ENCODE results near the gene TTC28.

The TTC28 gene

DNA sequence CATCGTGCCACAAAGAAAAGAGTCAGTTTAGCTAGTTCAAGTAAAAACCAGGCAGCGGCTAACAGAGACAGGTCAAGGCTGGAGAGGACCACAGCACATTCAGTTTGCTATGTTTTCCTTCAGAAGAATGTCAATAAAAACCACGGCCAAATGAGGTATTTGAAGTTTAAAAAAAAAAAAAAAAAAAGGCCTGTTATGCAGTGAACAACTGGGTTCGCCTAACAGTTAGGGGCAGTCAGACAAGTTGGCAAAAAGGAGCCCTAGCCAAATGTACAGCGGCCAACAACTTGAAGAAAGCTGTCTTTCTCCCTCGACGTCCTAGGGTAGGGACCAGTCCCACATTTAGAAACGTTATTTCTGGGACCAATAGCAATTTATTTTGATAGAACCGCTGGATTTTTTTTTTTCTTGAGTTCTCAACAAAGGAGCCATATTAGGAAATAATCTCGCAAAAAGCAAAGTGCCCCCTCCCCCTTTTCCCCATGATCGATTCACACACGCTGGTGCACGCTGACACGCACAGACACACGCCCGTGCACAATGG is 237.8 kb downstream of the TTC28 start:
- DNase-seq (ENCODE audit: low read depth), result no peak

DNA sequence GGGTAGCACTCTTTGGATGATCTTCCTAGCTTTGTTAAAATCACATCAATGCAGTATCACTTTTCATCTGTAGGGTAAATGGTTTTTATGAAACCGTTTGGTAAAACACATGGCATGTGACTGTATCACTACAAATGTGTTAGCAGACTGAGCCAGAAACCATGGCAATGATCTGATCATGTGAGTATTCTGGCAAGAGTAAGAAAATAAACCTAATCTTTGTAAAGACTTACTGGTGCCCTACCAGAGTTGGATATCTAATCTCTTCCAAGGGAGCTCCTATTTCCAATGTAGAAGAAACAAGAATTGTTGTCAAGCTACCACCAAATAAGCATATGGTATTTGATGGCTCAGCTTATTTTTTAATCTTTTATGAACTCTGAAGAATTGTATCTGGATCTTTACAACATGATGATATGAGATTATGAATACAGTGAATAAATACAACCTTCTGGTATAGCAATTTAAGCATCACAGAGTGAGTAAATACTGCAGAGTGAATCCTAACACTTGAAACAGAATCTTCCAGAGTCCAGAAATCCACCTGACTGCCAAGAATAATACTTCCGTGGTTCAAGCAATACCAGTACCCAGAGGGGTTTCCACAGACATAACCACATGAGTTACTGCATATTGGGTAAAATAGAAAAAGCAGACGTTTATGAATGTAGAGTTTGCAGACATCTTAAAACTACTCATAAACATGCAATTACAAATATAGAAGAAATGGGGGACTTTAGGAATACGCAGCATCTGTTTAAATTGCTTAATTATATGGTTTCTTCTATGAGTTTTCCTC is 238.8 kb downstream of the TTC28 start:
- no peak for DNase-seq (ENCODE audit: low read depth)

DNA sequence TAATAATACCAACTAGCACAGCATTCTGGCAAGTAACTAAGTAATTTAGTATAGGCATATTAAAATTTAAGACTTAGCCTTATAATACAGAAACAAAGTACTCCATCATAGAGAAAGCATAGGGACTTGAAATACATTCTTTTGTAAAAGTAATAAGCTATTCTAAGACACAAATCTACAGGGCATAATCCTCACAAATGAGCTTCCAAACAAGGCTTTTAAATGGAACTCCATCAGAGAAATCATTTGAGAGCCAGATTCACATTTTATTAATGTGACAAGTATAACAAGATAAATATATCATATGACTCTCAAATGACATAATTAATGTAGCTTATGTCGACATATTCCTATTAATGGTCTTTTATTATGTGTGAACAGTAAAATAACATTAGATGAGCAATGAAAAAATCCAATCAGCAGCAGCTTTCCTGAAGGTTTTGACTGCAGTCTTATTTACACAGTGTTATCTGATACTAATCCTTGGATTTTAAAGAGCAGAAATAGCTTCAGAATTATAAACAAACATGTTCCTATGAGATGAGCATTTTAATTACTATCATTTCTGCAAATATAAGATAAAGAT is 241.4 kb downstream of the TTC28 start:
- DNase-seq (ENCODE audit: low read depth), result no peak

DNA sequence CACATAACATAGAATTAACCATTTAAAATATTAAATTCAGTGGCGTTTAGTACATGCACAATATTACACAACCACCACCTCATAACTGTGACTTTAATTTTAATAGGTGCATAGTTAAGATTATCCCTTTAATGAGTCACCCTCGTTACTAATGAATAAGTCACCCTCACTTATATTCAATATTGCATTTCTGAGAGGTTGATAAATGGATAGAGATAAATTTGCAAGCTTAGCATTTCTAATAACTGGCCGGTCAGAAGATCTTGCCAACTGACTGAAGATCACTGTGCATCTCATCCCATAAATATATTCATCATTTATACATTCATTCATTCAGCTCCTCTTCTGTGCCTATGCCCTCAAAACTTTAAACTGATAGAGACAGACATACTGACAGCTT is 243.7 kb downstream of the TTC28 start:
- DNase-seq (ENCODE audit: low read depth), result no peak

DNA sequence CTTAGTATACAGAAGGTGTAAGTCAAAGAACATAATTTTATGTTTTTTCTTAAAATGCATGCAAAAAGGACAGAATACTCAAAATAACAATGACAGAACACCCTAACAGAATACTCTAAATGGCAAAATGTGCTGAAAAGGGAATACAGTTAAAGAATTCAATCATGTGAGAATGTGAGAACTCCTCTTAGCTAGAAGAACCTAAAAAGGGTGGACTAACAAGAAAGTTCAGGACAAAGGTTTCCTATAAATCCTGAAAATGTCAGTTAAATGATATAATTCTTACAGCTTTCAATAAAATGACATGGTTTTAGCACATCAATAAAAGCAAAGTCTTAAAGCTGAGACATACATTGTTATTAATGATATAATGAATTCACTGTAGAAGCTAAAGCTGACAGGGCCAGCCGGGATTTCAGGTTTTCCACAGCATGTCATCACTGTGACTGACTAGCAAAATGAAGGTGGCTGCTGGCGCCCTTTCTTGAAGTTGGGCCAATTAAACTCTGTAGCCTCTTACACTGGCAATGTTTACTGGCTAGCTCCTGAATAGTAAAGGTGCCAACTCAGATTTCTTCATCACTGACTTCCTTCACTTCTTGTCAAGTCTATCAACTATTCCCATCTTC is 244.4 kb downstream of the TTC28 start:
- DNase-seq (ENCODE audit: low read depth), result no peak

DNA sequence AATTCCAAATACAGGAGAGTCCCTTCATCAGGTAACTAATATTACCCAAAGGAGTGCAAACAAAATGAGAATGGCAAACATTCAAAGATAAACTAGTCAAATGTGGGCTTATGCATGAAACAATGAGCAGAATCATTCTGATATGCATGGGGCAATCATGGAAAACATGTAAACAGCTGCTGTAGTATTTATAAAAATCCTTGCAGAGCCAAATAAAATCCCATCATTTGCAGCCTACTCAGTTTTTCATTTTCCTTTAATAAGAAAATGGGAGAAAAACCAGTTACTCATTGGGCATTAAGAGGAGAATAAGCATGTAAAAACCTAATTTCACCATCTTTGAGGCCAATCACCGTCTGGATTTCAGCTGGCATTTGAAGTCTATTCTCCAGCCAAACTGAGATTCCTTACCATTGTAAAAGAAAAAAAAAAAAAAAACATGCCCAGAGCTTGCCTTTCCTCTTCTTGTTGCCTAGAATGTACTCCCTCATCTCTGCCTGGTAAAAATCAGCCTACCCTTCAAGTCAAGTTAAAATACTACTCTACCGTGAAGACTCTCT is 249.1 kb downstream of the TTC28 start:
- DNase-seq (ENCODE audit: low read depth), result no peak

DNA sequence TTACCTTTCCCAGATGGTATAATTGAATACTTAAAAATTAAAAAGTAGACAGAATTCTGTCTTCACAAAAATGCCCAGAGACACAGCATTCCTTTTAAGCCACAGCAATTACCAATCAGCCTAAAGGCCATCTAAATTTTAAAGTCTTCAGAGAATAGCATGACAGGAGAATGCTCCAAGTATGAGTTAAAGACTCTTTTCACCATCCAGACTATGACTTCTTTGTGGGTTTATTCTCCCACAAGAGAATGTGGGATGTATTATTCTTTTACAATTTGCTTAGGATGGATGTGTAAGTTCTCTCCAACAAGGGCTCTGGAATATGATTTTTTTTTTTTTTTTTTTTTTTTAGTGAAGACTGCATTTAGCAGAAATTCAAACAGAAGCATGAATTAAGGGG is 249.9 kb downstream of the TTC28 start:
- no peak for DNase-seq (ENCODE audit: low read depth)

DNA sequence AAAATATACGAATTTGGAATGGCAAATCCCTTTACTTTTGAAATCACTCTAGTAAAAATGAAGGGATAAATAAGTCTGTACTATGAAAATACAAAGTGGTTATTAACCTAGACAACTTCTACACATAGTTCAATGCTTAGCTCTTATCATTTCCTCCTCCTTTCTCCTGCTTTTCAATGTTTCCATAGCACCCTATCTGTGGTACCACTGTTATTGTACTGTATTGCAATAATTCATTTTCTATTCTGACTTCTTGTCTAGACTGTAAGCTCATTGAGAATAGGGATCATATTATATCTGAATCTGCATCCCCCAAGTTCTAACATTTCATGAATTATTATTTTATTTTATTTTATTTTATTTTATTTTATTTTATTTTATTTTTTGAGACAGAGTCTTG is 251.4 kb downstream of the TTC28 start:
- DNase-seq (ENCODE audit: low read depth), result no peak

DNA sequence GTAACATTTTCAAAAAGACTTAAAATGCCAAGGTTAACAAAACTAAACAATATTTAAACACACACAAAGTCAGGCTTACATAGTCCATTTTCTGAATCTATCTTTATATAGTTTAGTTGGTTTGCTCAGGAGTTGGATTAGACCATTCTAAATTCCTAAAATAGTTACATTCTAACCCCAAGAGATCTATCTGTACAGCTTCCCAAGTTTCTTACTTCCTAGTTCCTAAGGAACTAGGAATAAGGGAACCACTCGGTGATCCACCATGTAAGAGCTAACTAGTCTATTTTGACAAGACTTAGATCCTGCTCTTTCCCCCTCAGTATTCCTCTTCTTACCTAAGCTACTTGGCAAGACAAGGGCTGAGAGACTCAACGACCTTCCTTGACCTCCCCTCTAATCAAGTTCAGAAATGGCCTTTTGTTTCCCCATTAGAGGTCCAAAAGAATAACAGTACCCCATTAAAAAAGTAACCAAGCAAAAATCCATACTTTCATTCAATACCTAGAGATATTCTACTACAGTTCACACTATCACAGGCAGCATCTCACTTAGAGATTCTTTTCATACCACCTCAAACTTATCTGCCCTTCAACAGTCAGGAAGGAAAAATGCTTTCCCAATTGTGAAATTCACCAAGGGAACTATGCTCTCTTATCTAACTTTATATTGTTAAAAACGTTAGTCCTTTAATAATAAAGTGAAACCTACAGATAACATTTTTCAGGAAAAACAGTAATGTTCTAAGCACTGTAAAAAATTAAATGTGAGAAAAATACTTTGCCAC is 253.1 kb downstream of the TTC28 start:
- DNase-seq (ENCODE audit: low read depth), result no peak

DNA sequence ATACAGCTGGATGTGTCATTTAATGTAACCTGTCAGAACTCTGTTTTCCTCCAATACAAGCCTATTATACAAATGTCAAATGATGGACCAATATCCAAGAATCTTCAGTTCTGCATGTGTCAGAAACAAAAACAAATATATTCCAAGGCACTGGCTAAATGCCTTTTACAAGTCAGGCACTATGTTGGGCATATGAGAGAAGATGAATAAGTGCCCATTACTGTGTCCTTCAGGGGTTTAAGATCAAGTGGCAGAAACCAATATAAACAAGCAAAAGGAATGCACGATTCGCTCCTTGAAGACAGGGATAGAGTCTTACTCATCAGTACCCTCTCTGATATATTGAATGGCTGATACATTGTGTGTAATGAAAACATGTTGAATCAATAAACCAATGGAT is 254.4 kb downstream of the TTC28 start:
- no peak for DNase-seq (ENCODE audit: low read depth)

DNA sequence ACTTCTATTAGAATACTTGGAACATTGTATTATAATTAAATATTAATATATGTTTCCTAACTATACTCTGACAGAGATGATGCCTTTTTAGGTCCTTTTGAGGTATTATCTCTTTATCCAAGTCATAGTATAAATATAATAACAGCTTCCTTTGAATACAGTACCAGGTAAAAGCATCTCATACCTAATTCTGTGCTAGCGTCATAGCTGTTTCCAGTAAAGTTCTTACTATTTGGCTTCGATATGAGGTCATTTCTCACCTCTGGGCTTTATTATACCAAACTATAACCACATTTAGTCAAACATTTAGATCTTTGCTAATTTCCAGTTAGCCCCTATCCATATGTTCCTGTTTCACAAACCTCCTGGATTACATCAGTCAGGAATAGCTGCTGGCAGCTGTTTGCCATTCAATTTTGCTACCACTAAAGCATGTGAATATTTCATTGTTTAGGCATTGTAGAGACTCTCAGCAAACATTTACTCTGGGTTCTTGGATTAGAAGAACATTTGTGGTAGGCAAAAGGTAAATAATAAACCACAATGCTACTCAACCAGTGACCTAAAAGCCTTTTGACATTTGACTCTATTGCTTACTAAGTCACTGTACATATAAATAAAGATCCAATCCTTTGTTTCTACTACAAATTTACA is 255.1 kb downstream of the TTC28 start:
- DNase-seq (ENCODE audit: low read depth), result no peak

DNA sequence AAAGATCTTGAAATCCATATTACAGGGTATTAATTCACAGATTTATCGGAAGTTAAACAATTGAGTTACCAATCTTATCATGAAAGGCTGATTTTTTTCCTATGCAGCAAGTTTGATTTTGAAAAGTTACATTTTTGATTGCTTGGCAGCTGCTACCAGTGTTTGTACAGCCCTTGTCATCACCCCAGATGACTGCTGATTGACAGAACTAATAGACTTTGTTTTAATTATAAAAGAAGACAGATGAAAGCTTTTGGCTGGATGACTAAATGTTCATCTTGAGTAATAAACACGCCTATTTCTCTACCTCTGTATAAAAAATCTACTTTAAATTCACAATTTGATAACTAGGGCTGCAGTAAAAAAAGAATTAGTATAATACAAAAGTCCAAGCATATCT is 259.7 kb downstream of the TTC28 start:
- DNase-seq (ENCODE audit: low read depth), result no peak

DNA sequence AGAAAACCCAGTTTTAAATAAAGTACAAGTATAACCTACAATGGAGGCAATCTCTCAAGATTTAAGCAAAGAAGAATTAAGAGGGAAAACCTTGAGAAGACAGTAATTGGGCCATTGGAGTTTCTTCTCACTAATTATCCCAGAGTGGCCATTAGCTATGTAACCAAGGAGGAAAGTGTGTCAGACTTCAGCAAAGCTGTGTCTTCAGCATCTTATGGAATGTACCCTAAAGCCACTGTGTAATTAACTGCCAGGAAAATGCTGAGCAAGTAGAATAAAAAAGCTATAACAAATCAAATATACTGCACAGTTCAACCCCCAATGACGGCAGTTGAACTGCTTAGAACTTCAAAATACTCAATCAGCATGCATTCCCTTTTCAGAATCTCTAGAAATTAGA is 261.6 kb downstream of the TTC28 start:
- no peak for DNase-seq (ENCODE audit: low read depth)

DNA sequence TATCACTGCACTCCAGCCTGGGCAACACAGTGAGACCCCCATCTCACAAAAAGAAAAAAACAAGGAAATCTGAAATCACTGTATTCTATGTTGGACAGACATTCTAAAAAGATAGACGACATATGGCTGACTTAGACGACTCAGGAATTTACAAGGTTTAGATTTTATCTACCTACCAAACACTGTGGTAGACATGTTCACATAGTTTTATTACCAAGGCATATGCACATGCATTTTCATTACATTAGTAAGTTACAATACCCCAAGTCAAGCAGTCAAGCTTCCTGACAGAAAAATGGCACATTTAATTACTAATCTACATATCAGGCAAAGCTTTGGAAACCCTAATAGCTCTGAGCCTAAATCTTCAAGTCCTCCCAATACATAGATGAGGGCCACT is 262.2 kb downstream of the TTC28 start:
- no peak for DNase-seq (ENCODE audit: low read depth)

DNA sequence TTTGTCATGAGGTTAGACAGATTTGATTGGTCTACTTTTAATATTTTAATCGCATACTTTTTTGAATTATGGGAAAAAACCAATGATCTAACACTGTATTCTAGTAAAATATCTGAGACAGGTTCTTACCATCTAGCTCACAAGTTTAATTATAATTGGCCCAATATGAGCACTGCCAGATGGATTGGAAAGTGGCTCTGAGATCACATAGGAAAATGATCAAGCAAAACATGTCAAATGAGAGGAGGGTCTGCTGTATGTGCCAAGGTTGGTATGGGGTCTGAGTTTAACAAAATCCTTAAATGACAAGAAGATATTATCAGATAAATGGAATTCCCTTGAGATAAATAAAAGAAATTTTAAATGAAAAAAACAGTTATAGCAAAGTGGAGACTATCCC is 264.7 kb downstream of the TTC28 start:
- no peak for DNase-seq (ENCODE audit: low read depth)

DNA sequence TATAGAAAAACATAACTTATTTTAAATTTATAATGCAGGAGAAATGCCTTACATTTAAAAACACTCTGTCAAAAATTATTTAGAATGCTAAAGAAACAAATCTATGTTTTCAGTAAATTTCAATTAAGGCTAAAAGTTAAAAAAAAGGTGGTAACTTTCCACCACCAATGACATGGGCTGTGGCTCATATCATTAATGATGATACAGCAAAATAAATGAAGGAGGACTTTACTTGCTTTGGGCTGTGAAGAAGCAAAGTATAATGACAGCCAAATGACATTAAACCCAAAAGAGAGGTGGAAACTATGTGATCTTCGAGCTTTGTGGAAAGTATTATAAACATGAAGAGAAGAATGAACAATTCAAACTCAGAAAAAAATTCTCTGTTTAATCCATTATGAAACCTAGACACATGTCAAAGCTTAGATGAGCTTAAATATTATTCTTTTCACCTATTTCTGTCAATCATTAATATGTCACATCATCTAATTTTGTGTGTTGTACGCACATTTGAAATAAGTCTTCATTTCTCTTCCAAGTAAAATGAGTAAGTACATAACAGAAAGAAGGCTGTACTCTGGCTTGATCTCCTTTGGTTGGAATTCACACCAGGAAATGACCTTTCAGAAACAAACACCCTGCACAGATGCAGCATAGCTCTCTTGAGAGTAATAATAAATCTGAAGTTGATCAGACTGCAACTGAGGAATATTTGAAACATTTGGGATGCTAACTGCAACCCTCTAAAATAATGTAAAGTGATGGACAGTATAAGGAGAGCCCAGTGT is 265.8 kb downstream of the TTC28 start:
- DNase-seq (ENCODE audit: low read depth), result no peak

DNA sequence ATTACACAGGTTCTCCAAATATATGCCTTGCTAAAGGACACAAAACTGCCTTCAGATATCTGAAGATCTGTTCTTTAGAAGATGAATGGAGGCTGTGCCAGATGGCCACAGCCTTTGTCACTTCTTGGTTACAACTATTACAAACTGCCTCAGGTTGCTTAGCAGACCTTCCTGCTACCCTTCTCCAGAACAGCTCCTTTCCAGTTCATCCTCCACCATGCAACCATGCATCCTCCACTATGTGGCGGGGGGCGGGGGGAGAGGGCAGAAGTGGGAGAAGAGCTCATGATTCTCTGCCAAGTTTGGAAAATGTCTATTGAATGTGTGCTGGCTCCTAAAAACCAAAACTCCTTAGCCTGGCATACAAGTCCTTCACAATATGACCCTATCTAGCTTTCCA is 267.5 kb downstream of the TTC28 start:
- DNase-seq (ENCODE audit: low read depth), result no peak

DNA sequence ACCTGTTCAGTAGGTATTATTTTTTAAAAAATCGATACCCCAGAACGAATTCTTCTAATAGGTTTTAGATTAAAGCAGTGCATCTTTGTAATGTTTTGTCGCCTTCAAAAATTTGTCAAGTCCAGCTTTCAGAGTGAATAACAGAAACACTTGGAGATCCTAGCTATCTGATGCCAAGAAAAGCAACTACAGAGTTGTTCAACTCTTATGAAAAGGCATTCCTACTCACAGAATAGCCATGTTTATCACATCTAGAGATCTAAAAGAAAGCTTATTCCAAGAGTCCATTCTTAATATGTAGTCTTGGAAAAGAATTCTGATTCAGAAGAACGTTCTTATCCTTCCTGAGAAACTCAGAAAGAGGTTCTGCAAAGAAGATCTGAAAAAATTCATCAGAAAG is 268.5 kb downstream of the TTC28 start:
- DNase-seq (ENCODE audit: low read depth), result no peak

DNA sequence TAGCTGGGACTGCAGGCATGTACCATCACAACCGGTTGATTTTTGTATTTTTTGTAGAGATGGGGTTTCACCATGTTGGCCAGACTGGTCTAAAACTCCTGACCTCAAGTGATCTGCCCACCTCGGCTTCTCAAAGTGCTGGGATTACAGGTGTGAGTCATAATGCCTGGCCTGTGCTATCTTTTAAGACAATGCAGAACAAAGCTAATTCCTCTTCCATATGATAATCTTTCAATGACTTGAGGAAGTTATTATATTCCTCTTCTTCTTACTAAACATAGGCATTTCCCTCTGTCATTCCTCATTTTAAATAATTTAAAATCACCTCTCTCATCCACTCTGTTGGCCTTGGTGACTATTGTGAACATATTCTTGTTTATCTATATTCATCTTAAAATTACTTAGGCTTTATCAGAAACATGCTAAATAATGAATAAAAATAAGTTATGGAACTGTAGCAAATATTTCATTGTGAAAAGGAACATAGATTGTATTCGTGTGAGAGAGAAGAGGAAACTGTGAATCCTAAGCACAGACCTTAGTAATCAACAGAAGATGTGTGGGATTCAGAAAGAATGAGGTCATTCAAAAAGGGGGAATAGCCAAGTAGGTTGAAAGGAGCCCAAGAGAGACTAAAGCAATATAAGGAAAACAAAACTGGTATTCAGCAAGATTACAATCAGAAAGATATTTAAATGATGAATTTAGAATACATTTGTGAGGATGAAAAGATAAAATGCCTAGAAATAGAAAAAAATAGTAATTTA is 269.4 kb downstream of the TTC28 start:
- DNase-seq (ENCODE audit: low read depth), result no peak

DNA sequence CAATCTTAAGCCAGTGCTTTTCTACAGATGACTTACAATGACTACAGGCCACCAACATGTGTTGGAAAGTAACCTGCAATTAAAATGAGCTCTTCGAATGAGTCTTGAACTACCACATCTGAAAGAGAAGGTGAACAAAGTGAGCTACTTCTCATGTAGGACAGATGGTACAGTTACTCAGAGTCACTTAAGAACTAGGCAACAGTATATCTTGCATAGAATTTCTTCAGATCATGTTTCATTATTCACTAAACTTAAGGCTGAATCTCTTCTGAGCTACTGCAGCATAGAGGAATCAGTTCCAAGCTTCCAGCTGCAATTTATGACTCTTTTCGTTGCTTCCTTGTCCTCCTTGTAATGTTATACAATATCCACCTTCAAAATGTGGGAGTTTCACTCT is 270.9 kb downstream of the TTC28 start:
- DNase-seq (ENCODE audit: low read depth), result no peak
